Skeletal muscle satellite cell (primary cell): ENCODE results near the gene ATXN1.
A peak's percentile ranks its signal among the peaks of the same experiment; 100 is the strongest.
"Not testable (repeated sequence)": the region's sequence is repeated elsewhere in the genome, so short reads cannot be mapped to it uniquely, and the experiment has no call there.

Experiments used
- H3K27me3 ChIP-seq: 2 replicates; pipeline ENCODE4 v1.7.0; 2013; ENCODE audit warnings: low read length; ENCODE audit not compliant: control insufficient read depth, insufficient read depth
- H3K36me3 ChIP-seq: 2 replicates; pipeline ENCODE4 v1.7.0; 2013; ENCODE audit warnings: mild to moderate bottlenecking, control low read depth, low read length; ENCODE audit not compliant: insufficient read depth
- H3K4me1 ChIP-seq: 2 replicates; pipeline ENCODE4 v1.7.0; 2013; ENCODE audit warnings: low read length; ENCODE audit not compliant: control insufficient read depth, insufficient read depth
- H3K4me2 ChIP-seq: 2 replicates; pipeline ENCODE4 v1.7.0; 2013; ENCODE audit warnings: mild to moderate bottlenecking, low read length
- H3K4me3 ChIP-seq: 2 replicates; pipeline ENCODE4 v1.7.0; 2013; ENCODE audit warnings: low read length
- H3K9ac ChIP-seq: 2 replicates; pipeline ENCODE4 v1.7.0; 2013; ENCODE audit warnings: mild to moderate bottlenecking, low read depth, low read length, moderate library complexity
- H3K9me3 ChIP-seq: replicated peaks from 2 replicates; pipeline ENCODE4 v1.7.0; 2013; ENCODE audit warnings: mild to moderate bottlenecking, control low read depth, low read length

ATXN1 gene

DNA sequence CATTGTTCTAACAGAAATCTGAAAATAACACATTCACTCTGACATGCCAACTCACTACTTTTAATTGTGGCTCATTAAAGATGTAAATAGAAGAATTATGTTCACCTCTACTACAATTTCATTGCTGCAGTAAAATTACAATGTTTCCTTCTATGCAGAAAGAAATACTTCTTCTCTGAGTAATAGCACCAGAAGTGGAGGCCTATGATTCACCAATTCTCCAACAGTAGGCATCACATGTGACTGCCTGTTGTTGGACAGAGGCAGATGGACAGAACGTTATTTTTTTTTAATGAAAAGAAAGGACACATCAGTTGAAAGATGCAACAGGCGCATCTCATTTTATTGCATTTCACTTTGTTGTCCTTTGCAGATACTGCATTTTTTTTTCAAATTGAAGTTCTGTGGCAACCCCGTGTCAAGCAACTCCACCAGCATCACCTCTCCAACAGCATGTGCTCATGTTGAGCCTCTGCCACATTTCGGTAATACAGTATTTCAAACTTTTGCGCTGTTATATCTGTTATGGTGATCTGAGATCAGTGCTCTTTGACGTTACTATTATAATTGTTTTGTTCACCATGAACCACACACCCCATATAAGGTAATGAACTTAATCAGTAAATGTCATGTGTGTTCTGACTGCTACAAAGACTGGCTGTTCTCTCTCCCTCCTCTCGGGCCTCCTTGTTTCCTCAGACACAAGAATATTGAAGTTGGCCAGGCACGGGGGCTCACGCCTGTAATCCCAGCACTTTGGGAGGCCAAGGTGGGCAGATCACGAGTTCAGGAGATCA is 121.4 kb downstream of the ATXN1 start:
- H3K4me3 ChIP-seq: no peak overlapping the region

DNA sequence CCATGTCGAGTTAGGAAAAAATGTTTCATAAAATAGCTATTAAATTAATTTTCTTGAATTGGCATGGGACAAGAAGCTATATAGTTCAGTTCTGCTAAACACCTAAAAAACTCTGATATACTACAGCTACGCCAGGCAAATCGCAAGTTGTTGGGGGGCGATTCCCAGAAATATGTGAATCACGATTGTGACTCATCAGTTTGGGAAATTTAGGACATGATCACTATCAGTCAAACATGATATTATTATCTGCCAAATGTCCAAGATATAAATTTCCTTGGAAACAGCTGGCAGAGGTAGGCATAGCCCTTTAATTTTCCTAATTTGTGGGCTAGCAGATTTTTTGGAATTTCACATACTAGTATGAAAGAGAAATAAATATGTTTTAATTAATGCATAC is 123.6 kb downstream of the ATXN1 start:
- Histone ChIP-seq H3K27me3 (no peaks in the 10 kb centered on the region), H3K4me2 (no peak overlapping the region), H3K4me1 (peaks cover 21% of the 10 kb centered on the region), H3K9me3 (no peaks in the 10 kb centered on the region), H3K4me3 (no peak overlapping the region), H3K36me3 (peaks cover 2% of the 10 kb centered on the region), H3K9ac (no peak overlapping the region)

More for the DNA sequence above, 121.4 kb downstream of the ATXN1 start:
- no peaks in the 10 kb centered on the region for H3K27me3 ChIP-seq
- H3K36me3 ChIP-seq: peaks cover 6% of the 10 kb centered on the region
- H3K4me2 ChIP-seq: peak overlapping the region; percentile 5
- no peaks in the 10 kb centered on the region for H3K9me3 ChIP-seq
- H3K9ac ChIP-seq: no peak overlapping the region
- peaks cover 21% of the 10 kb centered on the region for H3K4me1 ChIP-seq

DNA sequence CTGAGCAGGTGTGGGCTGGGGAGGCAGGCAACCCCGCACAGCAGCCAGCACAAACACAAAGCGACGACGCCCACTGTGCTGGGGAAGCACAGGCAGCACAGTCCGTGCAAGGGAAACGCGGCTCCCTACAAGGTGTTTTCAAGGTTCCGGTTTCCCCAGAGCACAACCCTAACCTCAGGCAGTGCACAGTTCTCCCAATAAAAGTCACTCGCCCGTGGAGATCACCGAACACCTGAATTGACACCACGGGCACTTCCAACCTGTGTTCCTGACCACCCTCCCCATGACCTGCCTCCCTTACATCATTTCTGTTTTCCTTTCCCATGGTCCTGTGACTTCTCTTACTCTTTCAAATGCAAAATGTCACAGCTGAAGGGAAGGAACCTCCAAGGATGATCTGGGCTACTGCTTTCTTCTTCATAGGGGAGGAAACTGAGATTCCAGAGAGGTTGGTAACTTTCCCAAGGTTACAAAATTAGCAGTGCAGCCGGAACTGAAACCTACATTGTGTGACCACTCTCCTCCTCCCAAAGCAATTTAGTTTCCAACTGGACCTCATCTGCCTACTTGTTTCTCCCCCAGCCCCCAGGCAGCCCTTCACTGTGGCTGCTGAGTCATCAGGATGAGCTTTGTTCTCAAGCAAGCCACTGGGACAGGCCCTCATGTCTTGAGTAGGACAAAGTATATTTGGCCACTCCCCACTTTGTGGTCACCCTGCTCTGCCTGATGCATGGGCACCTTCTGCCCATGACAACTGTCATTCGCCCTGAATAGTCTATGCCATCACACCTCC is 125.3 kb downstream of the ATXN1 start:
- H3K36me3 ChIP-seq: no peaks in the 10 kb centered on the region
- no peaks in the 10 kb centered on the region for H3K9me3 ChIP-seq
- H3K4me2 ChIP-seq: no peak overlapping the region
- no peak overlapping the region for H3K4me3 ChIP-seq
- peaks cover 21% of the 10 kb centered on the region for H3K4me1 ChIP-seq
- H3K27me3 ChIP-seq: no peaks in the 10 kb centered on the region
- H3K9ac ChIP-seq: no peak overlapping the region

DNA sequence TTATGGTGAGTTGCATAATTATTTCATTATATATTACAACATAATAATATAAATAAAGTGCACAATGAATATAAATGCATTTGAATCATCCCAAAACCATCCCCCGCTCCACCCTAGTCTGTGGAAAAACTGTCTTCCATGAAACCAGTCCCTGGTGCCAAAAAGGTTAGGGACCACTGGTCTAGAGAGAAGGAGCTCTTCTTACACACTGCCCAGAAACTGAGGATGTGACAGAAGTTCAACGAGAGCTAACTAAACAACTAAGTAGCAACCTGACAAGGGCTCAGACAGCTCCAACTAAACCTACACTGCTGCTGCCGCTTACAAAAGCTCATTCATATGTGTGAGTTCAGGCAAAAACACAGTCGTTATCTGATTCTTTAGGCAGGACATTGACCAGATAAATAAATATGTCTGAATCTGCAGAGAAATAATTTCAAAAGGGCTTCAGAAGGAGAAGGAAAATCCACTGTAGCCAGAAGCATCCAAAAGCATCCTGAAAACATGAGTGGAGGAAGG is 125.9 kb downstream of the ATXN1 start:
- no peaks in the 10 kb centered on the region for H3K36me3 ChIP-seq
- H3K4me1 ChIP-seq: peaks cover 21% of the 10 kb centered on the region
- H3K9ac ChIP-seq: no peak overlapping the region
- H3K9me3 ChIP-seq: no peaks in the 10 kb centered on the region
- H3K4me3 ChIP-seq: no peak overlapping the region
- H3K27me3 ChIP-seq: no peaks in the 10 kb centered on the region
- no peak overlapping the region for H3K4me2 ChIP-seq

DNA sequence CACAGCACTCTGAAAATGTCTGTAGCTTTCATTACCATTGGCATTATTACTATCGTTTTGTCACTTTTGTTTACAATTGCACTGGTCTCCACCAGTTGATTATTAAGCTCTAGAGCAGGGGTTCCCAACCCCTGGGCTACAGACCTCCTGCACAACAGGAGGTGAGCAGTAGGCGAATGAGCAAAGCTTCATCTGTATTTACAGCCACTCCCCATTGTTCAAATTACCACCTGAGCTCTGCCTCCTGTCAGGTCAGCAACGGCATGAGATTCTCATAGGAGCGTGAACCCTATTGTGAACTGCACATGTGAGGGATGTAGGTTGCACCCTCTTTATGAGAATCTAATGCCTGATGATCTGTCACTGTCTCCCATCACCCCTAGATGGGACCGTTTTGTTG is 126.4 kb downstream of the ATXN1 start:
- no peaks in the 10 kb centered on the region for H3K27me3 ChIP-seq
- no peak overlapping the region for H3K4me3 ChIP-seq
- no peaks in the 10 kb centered on the region for H3K36me3 ChIP-seq
- no peaks in the 10 kb centered on the region for H3K9me3 ChIP-seq
- H3K9ac ChIP-seq: no peak overlapping the region
- H3K4me2 ChIP-seq: no peak overlapping the region
- peaks cover 17% of the 10 kb centered on the region for H3K4me1 ChIP-seq

DNA sequence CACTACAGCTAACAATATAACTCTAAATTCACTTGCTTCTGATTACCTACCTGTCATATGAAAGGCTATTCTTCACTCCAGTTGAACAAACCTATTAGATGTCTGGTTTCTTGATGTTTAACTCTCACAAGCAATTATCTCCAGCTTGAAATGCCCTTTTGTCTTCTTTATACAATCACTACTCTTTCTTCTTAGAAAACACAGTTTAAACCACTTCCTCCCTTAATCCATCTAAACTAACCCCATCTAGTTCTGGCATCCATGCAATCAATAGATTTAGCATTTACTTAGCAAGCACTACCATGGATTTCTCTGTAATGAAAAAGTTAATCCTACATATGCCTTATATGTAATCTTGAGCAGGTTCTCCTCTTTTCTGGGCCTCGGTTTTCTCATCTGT is 127.3 kb downstream of the ATXN1 start:
- H3K4me1 ChIP-seq: peaks cover 9% of the 10 kb centered on the region
- H3K9me3 ChIP-seq: no peaks in the 10 kb centered on the region
- H3K27me3 ChIP-seq: no peaks in the 10 kb centered on the region
- H3K4me3 ChIP-seq: no peak overlapping the region
- H3K9ac ChIP-seq: no peak overlapping the region
- H3K36me3 ChIP-seq: no peaks in the 10 kb centered on the region
- no peak overlapping the region for H3K4me2 ChIP-seq

DNA sequence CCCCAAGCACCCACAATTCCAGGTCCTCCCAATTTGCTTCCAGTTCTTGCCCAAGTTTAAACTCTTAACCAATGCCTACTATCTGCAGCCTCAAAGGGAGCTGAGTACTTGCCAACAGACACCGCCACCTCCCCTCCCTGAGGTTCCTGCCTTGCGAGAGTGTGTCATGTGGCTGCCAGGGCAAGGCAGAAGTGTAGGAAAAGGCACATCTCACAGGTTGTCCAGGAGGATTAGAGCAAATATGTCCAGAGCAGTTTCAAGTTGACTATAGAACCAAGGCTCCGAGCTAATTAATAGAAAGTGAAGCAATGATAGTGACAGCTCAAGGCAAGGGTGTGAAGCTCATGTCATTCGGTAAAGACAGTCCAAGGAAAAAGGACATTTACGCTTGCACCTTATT is 127.8 kb downstream of the ATXN1 start:
- Histone ChIP-seq H3K4me2 (no peak overlapping the region), H3K4me3 (no peak overlapping the region), H3K9ac (no peak overlapping the region), H3K36me3 (no peaks in the 10 kb centered on the region), H3K9me3 (no peaks in the 10 kb centered on the region), H3K27me3 (no peaks in the 10 kb centered on the region), H3K4me1 (peaks cover 9% of the 10 kb centered on the region)

DNA sequence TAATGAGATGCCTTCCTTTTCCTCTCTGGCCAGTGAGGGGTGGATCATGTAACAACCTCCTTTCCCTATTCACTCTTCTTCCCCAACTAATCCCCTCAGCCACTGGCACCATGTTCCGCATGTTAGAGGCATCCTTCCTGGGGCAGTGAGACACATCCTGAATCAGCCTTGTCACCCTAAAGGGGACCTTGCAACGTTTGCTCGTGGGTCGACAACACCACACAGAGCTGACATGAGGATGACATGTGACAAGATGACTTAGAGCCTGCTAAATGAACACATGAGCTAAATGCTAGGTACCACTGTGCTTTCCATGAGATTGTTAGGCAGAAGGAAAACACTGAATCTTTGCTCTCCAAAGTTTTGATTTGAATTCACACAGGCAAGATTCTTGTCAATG is 129.2 kb downstream of the ATXN1 start:
- Histone ChIP-seq H3K36me3 (no peaks in the 10 kb centered on the region), H3K4me1 (peaks cover 9% of the 10 kb centered on the region), H3K27me3 (no peaks in the 10 kb centered on the region), H3K9me3 (no peaks in the 10 kb centered on the region), H3K4me3 (no peak overlapping the region), H3K4me2 (no peak overlapping the region), H3K9ac (no peak overlapping the region)

DNA sequence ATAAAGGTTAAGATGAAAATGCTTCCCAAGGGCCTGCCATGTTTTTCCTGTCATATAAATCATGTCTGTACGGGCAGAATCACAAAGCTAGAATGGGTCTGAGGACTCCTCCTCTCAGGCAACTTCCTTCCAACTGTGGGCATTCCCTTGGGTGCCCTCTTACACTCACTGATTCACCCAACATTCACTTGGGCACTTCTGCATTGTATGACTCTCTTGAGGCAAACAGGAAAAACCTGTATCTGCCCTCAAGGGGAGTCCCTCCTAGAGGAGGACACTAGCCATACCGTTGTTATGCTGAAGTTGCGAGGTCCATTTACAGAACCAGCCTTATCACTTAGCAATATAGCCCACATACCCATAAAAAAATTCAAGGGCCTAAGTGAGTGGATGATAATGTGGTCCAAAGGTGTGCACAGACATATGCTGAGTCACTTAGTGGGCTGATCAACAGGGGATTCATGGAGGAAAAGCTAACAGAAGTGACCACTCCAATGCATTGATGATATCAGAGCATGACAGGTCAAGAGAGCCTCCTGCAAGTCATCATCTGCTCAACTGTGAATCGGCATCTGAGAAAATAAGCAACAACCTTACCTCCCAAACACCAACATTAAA is 131.1 kb downstream of the ATXN1 start:
- Histone ChIP-seq H3K4me2 (no peak overlapping the region), H3K9ac (no peak overlapping the region), H3K36me3 (no peaks in the 10 kb centered on the region), H3K4me3 (no peak overlapping the region), H3K4me1 (peaks cover 3% of the 10 kb centered on the region), H3K27me3 (no peaks in the 10 kb centered on the region), H3K9me3 (no peaks in the 10 kb centered on the region)

DNA sequence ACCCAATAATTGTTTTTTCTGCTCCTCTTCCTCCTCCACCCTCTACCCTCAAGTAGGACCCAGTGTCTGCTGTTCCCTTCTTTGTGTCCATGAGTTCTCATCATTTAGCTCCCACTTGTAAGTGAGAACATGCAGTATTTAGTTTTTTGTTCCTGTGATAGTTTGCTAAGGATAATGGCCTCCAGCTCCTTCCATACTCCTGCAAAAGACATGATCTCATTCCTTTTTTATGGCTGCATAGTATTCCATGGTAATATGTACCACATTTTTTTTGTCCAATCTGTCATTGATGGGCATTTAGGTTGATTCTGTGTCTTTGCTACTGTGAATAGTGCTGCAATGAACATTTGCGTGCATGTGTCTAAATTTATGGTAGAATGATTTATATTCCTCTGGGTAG is 132.7 kb downstream of the ATXN1 start:
- not testable (repeated sequence) for H3K9me3 ChIP-seq, H3K9ac ChIP-seq, H3K36me3 ChIP-seq, H3K4me3 ChIP-seq, H3K27me3 ChIP-seq, H3K4me2 ChIP-seq, H3K4me1 ChIP-seq

DNA sequence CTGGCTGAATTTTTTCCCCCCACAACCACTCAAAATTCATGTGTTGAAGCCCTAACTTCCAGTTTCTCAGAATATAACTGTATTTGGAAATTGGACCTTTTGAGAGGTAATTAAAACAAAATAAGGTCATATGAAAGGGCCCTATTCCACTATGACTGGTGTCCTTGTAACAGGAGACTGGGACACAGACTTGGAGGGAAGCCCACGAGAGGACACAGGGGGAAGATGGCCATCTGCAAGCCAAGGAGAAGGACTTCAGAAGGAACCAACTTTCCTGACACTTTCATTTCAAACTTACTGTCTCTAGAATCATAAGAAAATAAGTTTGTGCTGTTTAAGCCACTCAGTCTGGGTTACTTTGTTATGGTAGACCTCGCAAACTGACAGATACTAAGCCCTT is 134.6 kb downstream of the ATXN1 start:
- Histone ChIP-seq H3K36me3 (no peaks in the 10 kb centered on the region), H3K4me2 (no peak overlapping the region), H3K9ac (no peak overlapping the region), H3K4me3 (no peak overlapping the region), H3K4me1 (peaks cover 14% of the 10 kb centered on the region), H3K9me3 (no peaks in the 10 kb centered on the region), H3K27me3 (no peaks in the 10 kb centered on the region)
